Vagina (tissue), 2 donors: ENCODE results near the gene SLC25A26. TPM values are rescaled to one million over a fixed set of nuclear protein-coding genes. Genes with fewer than 3 reads are reported as not detected.

Experiments
- DNase-seq, 2 donors: peaks; one replicate each; pipeline ENCODE4 v3.0.0-alpha.2; 2017; ENCODE audit errors: extremely low spot score in 2 of 2
- H3K27ac ChIP-seq: fragments of 200-600 bp; sonication (generic); one replicate; pipeline ENCODE4 v1.5.1; 2019
- H3K27me3 ChIP-seq: fragments of 200-600 bp; sonication (generic); one replicate; pipeline ENCODE4 v1.5.1; 2019
- H3K36me3 ChIP-seq, 2 donors: fragments of 200-600 bp; sonication (generic); one replicate each; pipeline ENCODE4 v1.5.1; 2017 to 2019
- H3K4me1 ChIP-seq: fragments of 200-600 bp; sonication (generic); one replicate; pipeline ENCODE4 v1.5.1; 2019
- H3K4me3 ChIP-seq, 2 donors: fragments of 200-600 bp; sonication (generic); 1 replicate in 1 of 2; 2 replicates in 1 of 2; pipeline ENCODE4 v1.5.1; 2016 to 2019
- H3K9me3 ChIP-seq: fragments of 200-600 bp; sonication (generic); one replicate; pipeline ENCODE4 v1.5.1; 2019
- POLR2A ChIP-seq, 2 donors: fragments of 450-650 bp; IDR thresholded peaks; one replicate each; pipeline ENCODE4 v1.6.1; 2017; ENCODE audit warnings: antibody characterized with exemption in 2 of 2, mild to moderate bottlenecking in 2 of 2, moderate library complexity in 2 of 2
- POLR2AphosphoS5 ChIP-seq, 2 donors: sonication (generic); formaldehyde crosslinking; IDR thresholded peaks; one replicate each; pipeline ENCODE4 v1.9.0; 2017; ENCODE audit warnings: antibody characterized with exemption in 2 of 2, mild to moderate bottlenecking in 2 of 2, low read depth in 1 of 2; ENCODE audit not compliant: insufficient read depth in 1 of 2
- intact Hi-C: fragments of 100-400 bp; cut with DNase I; formaldehyde crosslinking; loops from one replicate; pipeline ENCODE4 v1.15.1; 2023
- total RNA-seq: library from RNA; depleted of rRNA; stranded (reverse); fragments of >200 nt; gene quantifications from one replicate; pipeline ENCODE4 v1.2.3, GENCODE V29; 2016
- TF ChIP-seq, protein P1 (sequence below), 3 experiments: fragments of 450-650 bp in 2 of 3; fragments of 200-600 bp in 1 of 3; sonication (generic) in 1 of 3; IDR thresholded peaks; one replicate each; pipeline ENCODE4 v1.5.1; 2017 to 2019; ENCODE audit warnings: antibody characterized with exemption in 3 of 3, mild to moderate bottlenecking in 2 of 3, moderate library complexity in 2 of 3

Gene SLC25A26
- total RNA-seq, 1 donor from 2014 or later, result 21.6 TPM

DNA sequence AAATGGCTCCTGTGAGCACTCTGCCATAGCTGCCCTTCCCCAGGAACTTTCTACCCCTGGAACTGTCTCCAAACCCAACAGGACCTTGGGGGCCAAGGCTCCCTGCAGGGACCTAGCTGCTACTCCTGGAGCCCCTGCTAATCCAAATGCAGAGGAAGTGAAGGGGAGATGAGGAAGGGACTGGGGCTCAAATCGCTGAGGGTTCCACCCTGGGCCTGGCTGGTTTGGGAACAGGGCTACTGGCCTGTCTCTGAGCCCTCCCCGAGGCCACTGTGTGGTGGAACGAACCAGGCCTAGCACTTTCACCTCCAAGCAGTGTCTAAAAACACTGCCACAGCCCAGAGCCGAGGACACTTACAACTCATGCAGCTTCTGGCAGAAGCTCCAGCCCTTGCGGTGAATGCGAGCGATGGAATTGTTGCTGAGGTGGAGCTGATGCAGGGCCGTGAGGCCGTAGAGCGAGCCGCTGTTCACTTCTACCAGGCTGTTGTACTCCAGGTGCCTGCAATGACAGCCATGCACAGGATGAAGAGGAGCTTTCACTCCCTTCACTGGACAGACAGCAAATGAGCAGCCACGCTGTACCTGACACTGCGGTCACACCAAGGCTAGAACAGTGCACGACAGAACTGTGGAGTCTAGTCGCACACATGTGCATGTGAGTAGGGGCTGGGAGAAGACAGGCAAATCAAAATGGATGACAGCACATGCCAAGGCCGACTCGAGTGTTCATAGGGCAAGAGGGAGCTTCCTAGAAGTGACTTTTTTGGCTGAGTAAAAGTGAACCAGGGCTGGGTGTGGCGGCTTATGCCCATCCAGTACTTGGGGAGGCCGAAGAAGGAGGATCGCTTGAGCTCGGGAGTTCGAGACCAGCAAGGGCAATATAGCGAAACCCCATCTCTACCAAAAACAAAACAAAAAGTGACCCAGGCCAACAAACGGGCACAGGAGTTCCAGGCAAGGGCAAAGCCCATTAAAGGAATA is 189.3 kb downstream of the SLC25A26 start:
- intact Hi-C loops, result loop anchor here (5.0 kb wide), 1 partner anchor 407 kb away; no protein-coding TSS in a partner anchor
- Histone ChIP-seq H3K9me3 (no peaks in the 10 kb centered on the region), H3K27ac (peak overlapping the region; percentile 21), H3K36me3 (peaks cover 0 to 48% of the 10 kb centered on the region in 2 donors), H3K4me1 (peaks cover 43% of the 10 kb centered on the region), H3K4me3 (no peak overlapping the region), H3K27me3 (no peaks in the 10 kb centered on the region)
- TF ChIP-seq POLR2A (IDR thresholded peaks at IDR 0.05) (no peak), POLR2AphosphoS5 (IDR thresholded peaks at IDR 0.05; ENCODE audit: insufficient read depth in 1 of 2, low read depth in 1 of 2) (no peak)
- TF ChIP-seq, protein P1, sequence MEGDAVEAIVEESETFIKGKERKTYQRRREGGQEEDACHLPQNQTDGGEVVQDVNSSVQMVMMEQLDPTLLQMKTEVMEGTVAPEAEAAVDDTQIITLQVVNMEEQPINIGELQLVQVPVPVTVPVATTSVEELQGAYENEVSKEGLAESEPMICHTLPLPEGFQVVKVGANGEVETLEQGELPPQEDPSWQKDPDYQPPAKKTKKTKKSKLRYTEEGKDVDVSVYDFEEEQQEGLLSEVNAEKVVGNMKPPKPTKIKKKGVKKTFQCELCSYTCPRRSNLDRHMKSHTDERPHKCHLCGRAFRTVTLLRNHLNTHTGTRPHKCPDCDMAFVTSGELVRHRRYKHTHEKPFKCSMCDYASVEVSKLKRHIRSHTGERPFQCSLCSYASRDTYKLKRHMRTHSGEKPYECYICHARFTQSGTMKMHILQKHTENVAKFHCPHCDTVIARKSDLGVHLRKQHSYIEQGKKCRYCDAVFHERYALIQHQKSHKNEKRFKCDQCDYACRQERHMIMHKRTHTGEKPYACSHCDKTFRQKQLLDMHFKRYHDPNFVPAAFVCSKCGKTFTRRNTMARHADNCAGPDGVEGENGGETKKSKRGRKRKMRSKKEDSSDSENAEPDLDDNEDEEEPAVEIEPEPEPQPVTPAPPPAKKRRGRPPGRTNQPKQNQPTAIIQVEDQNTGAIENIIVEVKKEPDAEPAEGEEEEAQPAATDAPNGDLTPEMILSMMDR (IDR thresholded peaks at IDR 0.05), result no peak
- DNase-seq, result no peak

DNA sequence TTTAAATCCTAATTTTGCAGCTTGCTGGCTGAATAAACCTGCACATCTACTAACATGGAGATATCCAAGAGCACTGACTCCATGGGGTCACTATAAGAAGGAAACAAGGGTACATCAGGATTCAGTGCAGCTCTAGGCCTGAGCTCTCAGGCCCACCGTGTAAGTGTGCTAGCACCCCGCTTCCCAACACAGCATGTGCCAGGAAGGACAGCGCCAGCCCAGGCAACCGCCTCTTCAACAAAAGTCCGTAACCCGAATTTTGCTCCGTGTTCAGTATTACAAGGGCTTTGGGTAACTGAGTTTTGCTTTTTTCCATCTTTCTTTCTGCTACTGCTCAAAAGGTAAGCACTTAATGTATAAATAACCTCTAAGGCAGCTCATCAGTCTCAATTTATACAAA is 190.2 kb downstream of the SLC25A26 start:
- intact Hi-C loops, result no loop called here
- Histone ChIP-seq H3K27me3 (no peaks in the 10 kb centered on the region), H3K9me3 (no peaks in the 10 kb centered on the region), H3K4me3 (no peak overlapping the region), H3K4me1 (peaks cover 38% of the 10 kb centered on the region), H3K27ac (no peak overlapping the region), H3K36me3 (peaks cover 0 to 48% of the 10 kb centered on the region in 2 donors)
- DNase-seq, result no peak
- TF ChIP-seq POLR2AphosphoS5 (IDR thresholded peaks at IDR 0.05; ENCODE audit: insufficient read depth in 1 of 2, low read depth in 1 of 2), result no peak

DNA sequence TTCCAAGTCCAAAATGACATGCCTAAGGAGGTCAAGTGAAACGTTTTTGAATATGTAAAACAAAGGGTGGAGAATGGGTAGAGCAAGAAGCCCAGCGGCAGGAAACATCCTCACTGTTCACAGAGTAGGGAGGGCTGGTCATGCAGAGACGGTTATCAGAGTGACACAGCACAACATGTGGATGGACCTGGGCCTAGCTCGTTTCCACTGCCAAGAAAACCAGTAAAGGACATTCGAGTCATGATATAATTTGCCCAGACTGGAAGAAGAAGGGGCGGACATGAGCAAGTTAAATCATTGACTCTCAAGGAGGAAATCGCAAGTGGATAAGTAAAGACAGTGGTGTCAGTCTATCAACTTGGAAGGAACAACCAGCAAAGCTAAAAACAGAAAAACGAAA is 190.7 kb downstream of the SLC25A26 start:
- Histone ChIP-seq H3K4me3 (no peak overlapping the region), H3K36me3 (peaks cover 0 to 44% of the 10 kb centered on the region in 2 donors), H3K27ac (no peak overlapping the region), H3K9me3 (no peaks in the 10 kb centered on the region), H3K27me3 (no peaks in the 10 kb centered on the region), H3K4me1 (peaks cover 37% of the 10 kb centered on the region)
- intact Hi-C loops, result no loop called here
- DNase-seq, result no peak
- TF ChIP-seq POLR2AphosphoS5 (IDR thresholded peaks at IDR 0.05; ENCODE audit: insufficient read depth in 1 of 2, low read depth in 1 of 2) (no peak), POLR2A (IDR thresholded peaks at IDR 0.05) (no peak)
- TF ChIP-seq, protein P1 (IDR thresholded peaks at IDR 0.05), result no peak

DNA sequence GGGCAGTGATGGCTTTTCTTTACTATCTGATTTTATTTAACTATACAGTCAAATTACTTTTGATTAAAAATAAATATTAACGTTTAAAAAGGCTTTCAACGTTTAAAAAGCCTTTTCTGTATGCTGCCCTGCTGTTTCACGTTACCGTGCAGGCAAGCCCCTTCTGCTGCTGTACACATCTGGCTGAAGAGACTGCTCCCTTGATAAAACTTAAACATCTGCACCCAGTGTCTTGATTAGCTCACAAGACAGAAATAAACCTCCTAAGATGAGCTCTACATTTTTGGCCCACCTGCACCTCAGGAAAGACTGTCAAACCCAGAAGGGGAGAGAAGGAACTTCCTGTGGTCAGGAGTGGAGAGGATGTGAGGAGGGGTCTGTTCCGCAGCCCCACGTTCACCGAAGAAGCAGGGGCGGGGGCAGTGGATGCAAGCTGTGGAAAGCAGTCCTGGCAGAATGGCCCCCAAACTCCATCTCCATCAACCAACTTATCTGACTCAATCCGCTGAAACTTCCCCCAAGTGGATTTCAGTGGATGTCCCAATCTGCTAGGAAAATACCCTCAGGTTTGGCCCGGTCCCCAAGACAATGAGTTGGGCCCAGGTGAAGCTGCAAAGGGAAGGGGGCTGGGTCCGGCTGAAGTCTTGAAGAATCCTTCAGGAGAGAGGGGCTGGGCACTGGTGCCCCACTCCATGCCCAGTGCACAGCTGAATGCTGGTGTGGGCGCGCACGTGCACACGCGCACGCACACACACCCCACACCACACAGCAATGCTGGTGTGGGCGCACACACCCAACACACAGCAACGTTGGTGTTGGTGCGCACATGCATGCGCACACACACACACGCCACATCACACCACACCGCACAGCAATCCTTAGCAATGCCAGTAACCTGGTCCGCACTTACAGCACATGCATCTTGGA is 191.4 kb downstream of the SLC25A26 start:
- intact Hi-C loops, result no loop called here

More for the DNA sequence above, 191.4 kb downstream of the SLC25A26 start:
- no peaks in the 10 kb centered on the region for H3K9me3 ChIP-seq
- H3K36me3 ChIP-seq, result peaks cover 0 to 37% of the 10 kb centered on the region in 2 donors
- no peak for DNase-seq
- no peak overlapping the region for H3K4me3 ChIP-seq
- TF ChIP-seq POLR2AphosphoS5 (IDR thresholded peaks at IDR 0.05; ENCODE audit: insufficient read depth in 1 of 2, low read depth in 1 of 2) (no peak), POLR2A (IDR thresholded peaks at IDR 0.05) (no peak)
- TF ChIP-seq, protein P1 (IDR thresholded peaks at IDR 0.05), result no peak
- H3K27ac ChIP-seq, result no peak overlapping the region
- no peaks in the 10 kb centered on the region for H3K27me3 ChIP-seq
- H3K4me1 ChIP-seq, result peaks cover 37% of the 10 kb centered on the region
